A673 (cell line): ENCODE results near the gene NUMB. TPM values are rescaled to one million over a fixed set of nuclear protein-coding genes. Genes with fewer than 3 reads are reported as not detected.

Experiments used
- BruUV-seq: library from RNA; stranded (reverse); fragments of 400-500 nt; replicated peaks from 2 replicates; lab custom pipeline; 2021; lab: Mats Ljungman, UMichigan
- CTCF ChIA-PET: fragments of 300-600 bp; sonication (Branson Sonifier 250); formaldehyde crosslinking; loops from one replicate; lab custom pipeline; 2022; ENCODE audit warnings: antibody characterized with exemption; lab: Charles Lee
- POLR2A ChIA-PET: fragments of 300-600 bp; sonication (Branson Sonifier 250); formaldehyde crosslinking; loops from one replicate; lab custom pipeline; 2022; ENCODE audit warnings: antibody characterized with exemption; ENCODE audit not compliant: low non-redundant PET; lab: Charles Lee
- DNase-seq: peaks from one replicate; pipeline ENCODE4 v3.0.0-alpha.2; 2015; ENCODE audit warnings: low spot score
- H3K27ac ChIP-seq: fragments of 200-600 bp; sonication (generic); 2 replicates; pipeline ENCODE4 v1.5.1; 2016; ENCODE audit warnings: mixed run types, low read depth, mild to moderate bottlenecking, mixed read lengths, antibody characterized with exemption, low read length; ENCODE audit not compliant: poor library complexity, severe bottlenecking
- H3K27me3 ChIP-seq: fragments of 200-600 bp; sonication (generic); replicated peaks from 2 replicates; pipeline ENCODE4 v1.6.1; 2017; ENCODE audit warnings: mixed run types, low read depth, mild to moderate bottlenecking, mixed read lengths, antibody characterized with exemption, low read length; ENCODE audit not compliant: insufficient read depth, poor library complexity
- H3K36me3 ChIP-seq: fragments of 200-600 bp; sonication (generic); 2 replicates; pipeline ENCODE4 v1.6.1; 2016; ENCODE audit warnings: mixed run types, mild to moderate bottlenecking, mixed read lengths, antibody characterized with exemption, low read length; ENCODE audit not compliant: insufficient read depth, poor library complexity, severe bottlenecking
- H3K4me1 ChIP-seq: fragments of 200-600 bp; sonication (generic); 2 replicates; pipeline ENCODE4 v1.6.1; 2017; ENCODE audit warnings: mixed run types, mild to moderate bottlenecking, mixed read lengths, antibody characterized with exemption, low read length; ENCODE audit not compliant: insufficient read depth, poor library complexity, severe bottlenecking
- H3K4me3 ChIP-seq: fragments of 200-600 bp; sonication (generic); 2 replicates; pipeline ENCODE4 v1.5.1; 2016; ENCODE audit warnings: low read depth, mixed run types, mild to moderate bottlenecking, mixed read lengths, low read length; ENCODE audit not compliant: poor library complexity, severe bottlenecking
- H3K9me3 ChIP-seq: fragments of 200-600 bp; sonication (generic); 2 replicates; pipeline ENCODE4 v1.6.1; 2016; ENCODE audit warnings: mixed run types, low read depth, mild to moderate bottlenecking, mixed read lengths, antibody characterized with exemption, low read length; ENCODE audit not compliant: poor library complexity, severe bottlenecking
- CTCF ChIP-seq: fragments of 300-800, 200-600 bp; sonication (generic); conservative IDR thresholded peaks from 2 replicates; pipeline ENCODE4 v1.5.1; 2017; ENCODE audit warnings: low read depth, mild to moderate bottlenecking, antibody characterized with exemption, low read length, moderate library complexity, mixed read lengths
- EZH2 ChIP-seq: fragments of 200-600 bp; sonication (generic); IDR thresholded peaks from 2 replicates; pipeline ENCODE4 v1.6.1; 2017; ENCODE audit warnings: borderline replicate concordance, low read depth, mild to moderate bottlenecking, mixed read lengths, antibody characterized with exemption, low read length; ENCODE audit not compliant: poor library complexity, severe bottlenecking
- intact Hi-C: fragments of 100-400 bp; cut with micrococcal nuclease; formaldehyde crosslinking; loops from one replicate; pipeline ENCODE4 v1.10.0; 2022; ENCODE audit not compliant: unreplicated experiment
- total RNA-seq: library from RNA; stranded (reverse); gene quantifications from 2 replicates; pipeline ENCODE4 v1.2.3, GENCODE V29; 2021

NUMB gene
- total RNA-seq, 1 experiment from 2014 or later: 46.3 TPM

GRCh38 chr14:73478684-73479083, 20.3 kb upstream of the NUMB start:
- Histone ChIP-seq H3K4me1 (no peaks in the 10 kb centered on the region), H3K27ac (no peak overlapping the region), H3K36me3 (no peaks in the 10 kb centered on the region), H3K4me3 (no peak overlapping the region), H3K27me3 (no peaks in the 10 kb centered on the region), H3K9me3 (no peaks in the 10 kb centered on the region)
- TF ChIP-seq CTCF (no peak), EZH2 (no peak)
- no peak for DNase-seq
- ChIA-PET POLR2A (no interaction called here), CTCF (no interaction called here)
- intact Hi-C loops: no loop called here
- no TSS peak for BruUV-seq

- no peaks in the 10 kb centered on the region for H3K9me3 ChIP-seq
- no peaks in the 10 kb centered on the region for H3K27me3 ChIP-seq
- no TSS peak for BruUV-seq
- intact Hi-C loops: no loop called here
- DNase-seq: no peak
- no peaks in the 10 kb centered on the region for H3K4me1 ChIP-seq
- ChIA-PET CTCF (no interaction called here), POLR2A (no interaction called here)
- no peak overlapping the region for H3K27ac ChIP-seq
- H3K4me3 ChIP-seq: no peak overlapping the region
- no peaks in the 10 kb centered on the region for H3K36me3 ChIP-seq
- no peak for TF ChIP-seq CTCF
- no peak for TF ChIP-seq EZH2
Measured at GRCh38 chr14:73477618-73478266, 19.4 kb upstream of the NUMB start.

- CTCF ChIA-PET: interaction anchor here (0.6 kb wide), 1 partner anchor 397 kb away, joined by 3 read pairs; no protein-coding TSS in a partner anchor
- Histone ChIP-seq H3K36me3 (no peaks in the 10 kb centered on the region), H3K27ac (no peak overlapping the region), H3K4me1 (no peaks in the 10 kb centered on the region), H3K4me3 (no peak overlapping the region), H3K9me3 (no peaks in the 10 kb centered on the region), H3K27me3 (no peaks in the 10 kb centered on the region)
- no peak for TF ChIP-seq EZH2
- no peak for TF ChIP-seq CTCF
- no TSS peak for BruUV-seq
- no peak for DNase-seq
- intact Hi-C loops: no loop called here
- POLR2A ChIA-PET: no interaction called here
Measured at GRCh38 chr14:73476451-73476931, 18.1 kb upstream of the NUMB start.
